Measurements from ENCODE around the gene HEXB. TPM values are rescaled to one million over a fixed set of nuclear protein-coding genes. Genes with fewer than 3 reads are reported as not detected.
A peak's percentile ranks its signal among the peaks of the same experiment; 100 is the strongest.

HEXB gene
- total and polyA plus RNA-seq, 2 of the 13 experiments (the other 11 are each of a cell fraction or from before 2014, with no cell fraction given) = 100 to 104 TPM

GRCh38 chr5:74684900-74685851 lies at the start of gene HEXB (continued):
- TF ChIP-seq, protein P1, sequence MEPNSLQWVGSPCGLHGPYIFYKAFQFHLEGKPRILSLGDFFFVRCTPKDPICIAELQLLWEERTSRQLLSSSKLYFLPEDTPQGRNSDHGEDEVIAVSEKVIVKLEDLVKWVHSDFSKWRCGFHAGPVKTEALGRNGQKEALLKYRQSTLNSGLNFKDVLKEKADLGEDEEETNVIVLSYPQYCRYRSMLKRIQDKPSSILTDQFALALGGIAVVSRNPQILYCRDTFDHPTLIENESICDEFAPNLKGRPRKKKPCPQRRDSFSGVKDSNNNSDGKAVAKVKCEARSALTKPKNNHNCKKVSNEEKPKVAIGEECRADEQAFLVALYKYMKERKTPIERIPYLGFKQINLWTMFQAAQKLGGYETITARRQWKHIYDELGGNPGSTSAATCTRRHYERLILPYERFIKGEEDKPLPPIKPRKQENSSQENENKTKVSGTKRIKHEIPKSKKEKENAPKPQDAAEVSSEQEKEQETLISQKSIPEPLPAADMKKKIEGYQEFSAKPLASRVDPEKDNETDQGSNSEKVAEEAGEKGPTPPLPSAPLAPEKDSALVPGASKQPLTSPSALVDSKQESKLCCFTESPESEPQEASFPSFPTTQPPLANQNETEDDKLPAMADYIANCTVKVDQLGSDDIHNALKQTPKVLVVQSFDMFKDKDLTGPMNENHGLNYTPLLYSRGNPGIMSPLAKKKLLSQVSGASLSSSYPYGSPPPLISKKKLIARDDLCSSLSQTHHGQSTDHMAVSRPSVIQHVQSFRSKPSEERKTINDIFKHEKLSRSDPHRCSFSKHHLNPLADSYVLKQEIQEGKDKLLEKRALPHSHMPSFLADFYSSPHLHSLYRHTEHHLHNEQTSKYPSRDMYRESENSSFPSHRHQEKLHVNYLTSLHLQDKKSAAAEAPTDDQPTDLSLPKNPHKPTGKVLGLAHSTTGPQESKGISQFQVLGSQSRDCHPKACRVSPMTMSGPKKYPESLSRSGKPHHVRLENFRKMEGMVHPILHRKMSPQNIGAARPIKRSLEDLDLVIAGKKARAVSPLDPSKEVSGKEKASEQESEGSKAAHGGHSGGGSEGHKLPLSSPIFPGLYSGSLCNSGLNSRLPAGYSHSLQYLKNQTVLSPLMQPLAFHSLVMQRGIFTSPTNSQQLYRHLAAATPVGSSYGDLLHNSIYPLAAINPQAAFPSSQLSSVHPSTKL (CRISPR knock-in tag; IDR thresholded peaks at IDR 0.05) = peak; percentile 58
- no peak; the same call in 1 of the 2 replicates for TF ChIP-seq ZBTB10 (CRISPR knock-in tag; IDR thresholded peaks at IDR 0.05; ENCODE audit: borderline replicate concordance)
- TF ChIP-seq ZMYM2 (CRISPR knock-in tag; IDR thresholded peaks at IDR 0.05) = peak; percentile 74
- peak; percentile 91 for TF ChIP-seq ZNF777 (CRISPR knock-in tag; IDR thresholded peaks at IDR 0.05)
- no peak for TF ChIP-seq RFX1 (IDR thresholded peaks at IDR 0.05)
- TF ChIP-seq, protein P2, sequence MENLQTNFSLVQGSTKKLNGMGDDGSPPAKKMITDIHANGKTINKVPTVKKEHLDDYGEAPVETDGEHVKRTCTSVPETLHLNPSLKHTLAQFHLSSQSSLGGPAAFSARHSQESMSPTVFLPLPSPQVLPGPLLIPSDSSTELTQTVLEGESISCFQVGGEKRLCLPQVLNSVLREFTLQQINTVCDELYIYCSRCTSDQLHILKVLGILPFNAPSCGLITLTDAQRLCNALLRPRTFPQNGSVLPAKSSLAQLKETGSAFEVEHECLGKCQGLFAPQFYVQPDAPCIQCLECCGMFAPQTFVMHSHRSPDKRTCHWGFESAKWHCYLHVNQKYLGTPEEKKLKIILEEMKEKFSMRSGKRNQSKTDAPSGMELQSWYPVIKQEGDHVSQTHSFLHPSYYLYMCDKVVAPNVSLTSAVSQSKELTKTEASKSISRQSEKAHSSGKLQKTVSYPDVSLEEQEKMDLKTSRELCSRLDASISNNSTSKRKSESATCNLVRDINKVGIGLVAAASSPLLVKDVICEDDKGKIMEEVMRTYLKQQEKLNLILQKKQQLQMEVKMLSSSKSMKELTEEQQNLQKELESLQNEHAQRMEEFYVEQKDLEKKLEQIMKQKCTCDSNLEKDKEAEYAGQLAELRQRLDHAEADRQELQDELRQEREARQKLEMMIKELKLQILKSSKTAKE (CRISPR knock-in tag; IDR thresholded peaks at IDR 0.05; ENCODE audit: borderline replicate concordance) = no peak; the same call in 1 of the 2 replicates
- TF ChIP-seq ZNF234 (CRISPR knock-in tag; conservative IDR thresholded peaks at IDR 0.05) = no peak
- TF ChIP-seq, protein P3, sequence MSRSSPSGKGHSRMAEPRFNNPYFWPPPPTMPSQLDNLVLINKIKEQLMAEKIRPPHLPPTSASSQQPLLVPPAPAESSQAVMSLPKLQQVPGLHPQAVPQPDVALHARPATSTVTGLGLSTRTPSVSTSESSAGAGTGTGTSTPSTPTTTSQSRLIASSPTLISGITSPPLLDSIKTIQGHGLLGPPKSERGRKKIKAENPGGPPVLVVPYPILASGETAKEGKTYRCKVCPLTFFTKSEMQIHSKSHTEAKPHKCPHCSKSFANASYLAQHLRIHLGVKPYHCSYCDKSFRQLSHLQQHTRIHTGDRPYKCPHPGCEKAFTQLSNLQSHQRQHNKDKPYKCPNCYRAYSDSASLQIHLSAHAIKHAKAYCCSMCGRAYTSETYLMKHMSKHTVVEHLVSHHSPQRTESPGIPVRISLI (CRISPR knock-in tag; IDR thresholded peaks at IDR 0.05; ENCODE audit: borderline replicate concordance) = no peak
- TF ChIP-seq PHF8 (CRISPR knock-in tag; IDR thresholded peaks at IDR 0.05) = peak; percentile 92
- TF ChIP-seq, protein P4, sequence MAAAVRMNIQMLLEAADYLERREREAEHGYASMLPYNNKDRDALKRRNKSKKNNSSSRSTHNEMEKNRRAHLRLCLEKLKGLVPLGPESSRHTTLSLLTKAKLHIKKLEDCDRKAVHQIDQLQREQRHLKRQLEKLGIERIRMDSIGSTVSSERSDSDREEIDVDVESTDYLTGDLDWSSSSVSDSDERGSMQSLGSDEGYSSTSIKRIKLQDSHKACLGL (CRISPR knock-in tag; IDR thresholded peaks at IDR 0.05) = peak; percentile 73; the same call in 1 of the 2 replicates
- TF ChIP-seq ZNF704 (CRISPR knock-in tag; IDR thresholded peaks at IDR 0.05; ENCODE audit: borderline replicate concordance) = no peak
- peak; percentile 83 for TF ChIP-seq ZNF670 (CRISPR knock-in tag; IDR thresholded peaks at IDR 0.05; ENCODE audit: borderline replicate concordance)
- no peak for TF ChIP-seq TOE1 (CRISPR knock-in tag; IDR thresholded peaks at IDR 0.05)

Measured in HepG2 (cell line).